Glomerular visceral epithelial cell (primary cell): ENCODE measurements around the gene B4GALT1.

Experiments
- DNase-seq: peaks from one replicate; pipeline ENCODE4 v3.0.0-alpha.2; 2016; ENCODE audit errors: extremely low spot score

The B4GALT1 gene

DNA sequence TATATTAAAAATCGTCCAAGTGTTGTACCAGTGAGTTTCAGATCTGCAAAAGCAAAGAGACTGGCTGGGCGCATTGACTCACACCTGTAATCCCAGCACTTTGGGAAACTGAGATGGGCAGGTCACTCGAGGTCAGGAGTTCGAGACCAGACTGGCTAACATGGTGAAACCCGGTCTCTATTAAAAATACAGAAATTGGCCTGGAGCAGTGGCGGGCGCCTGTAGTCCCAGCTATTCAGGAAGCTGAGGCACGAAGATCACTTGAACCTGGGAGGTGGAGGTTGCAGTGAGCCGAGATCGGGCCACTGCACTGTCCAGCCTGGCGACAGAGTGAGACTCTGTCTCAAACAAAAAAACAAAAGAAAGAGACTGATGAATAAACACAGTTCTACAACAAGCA lies 18.3 kb upstream of the B4GALT1 start:
- DNase-seq: no peak

DNA sequence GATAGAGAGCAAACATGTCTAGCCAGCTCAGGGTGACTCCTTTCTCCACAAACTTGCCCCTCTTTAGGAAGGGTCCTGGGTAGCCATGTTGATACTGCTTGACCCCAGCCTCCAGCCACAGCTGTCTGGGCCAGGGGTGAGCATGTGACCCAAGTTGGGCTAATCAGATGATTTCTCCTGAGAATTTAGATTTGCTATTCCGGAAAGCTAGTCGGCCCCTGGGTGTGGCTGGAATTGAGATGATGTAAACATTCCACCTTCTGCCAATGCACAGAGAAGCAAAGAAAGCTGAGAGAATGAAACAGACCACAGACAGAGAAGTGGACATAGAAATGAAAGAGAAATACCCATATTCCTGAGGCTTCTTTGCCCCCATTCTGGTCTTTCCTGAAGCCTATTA lies 17.8 kb upstream of the B4GALT1 start:
- no peak for DNase-seq

DNA sequence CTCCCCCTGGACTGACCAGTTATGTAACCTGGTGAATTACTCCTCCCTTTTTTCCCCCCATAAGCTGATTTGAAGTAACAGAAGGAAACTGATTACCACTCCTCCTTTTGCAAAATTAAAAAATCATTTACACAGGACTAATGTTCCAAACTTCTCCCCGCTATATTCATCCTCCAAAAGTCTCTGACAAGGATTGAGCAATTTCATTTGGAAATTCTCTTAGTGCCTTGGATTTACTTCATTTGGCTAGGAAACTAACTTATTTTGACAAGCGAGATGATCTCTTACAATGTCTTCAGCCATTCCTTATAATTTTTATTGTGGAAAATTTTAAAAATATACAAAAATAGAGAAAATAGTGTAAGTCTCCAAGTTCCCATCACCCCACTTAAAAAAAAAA lies 15.4 kb upstream of the B4GALT1 start:
- DNase-seq: no peak

DNA sequence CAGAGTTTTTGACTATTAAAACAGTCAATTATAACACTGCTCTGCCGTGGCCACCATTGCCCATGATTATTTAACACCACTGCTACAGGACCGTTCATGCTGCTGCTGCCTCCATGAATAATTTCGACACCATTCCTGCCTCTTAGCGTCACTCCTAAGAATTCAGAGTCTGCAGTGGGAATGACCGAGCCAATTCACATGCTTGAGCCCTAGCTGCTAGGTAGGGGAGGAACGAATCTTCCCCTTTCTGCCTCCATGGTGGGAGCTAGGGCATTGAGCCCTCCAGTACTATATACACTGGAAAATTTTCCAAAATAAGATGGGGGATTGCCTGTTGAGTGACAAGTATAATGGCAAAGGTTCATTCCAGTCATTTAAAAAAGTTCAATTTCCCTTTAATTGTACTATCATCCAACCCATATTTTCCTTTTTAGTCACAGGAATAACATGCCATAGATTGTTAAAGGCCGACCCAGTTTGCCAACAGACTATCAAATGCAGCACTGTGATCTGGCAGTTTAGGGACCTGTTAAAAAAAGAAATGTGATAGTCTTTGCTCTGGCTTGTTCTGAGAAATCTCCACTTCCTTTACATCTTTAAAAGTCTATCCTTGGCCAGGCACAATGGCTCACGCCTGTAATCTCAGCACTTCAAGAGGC lies 13.5 kb upstream of the B4GALT1 start:
- no peak for DNase-seq

DNA sequence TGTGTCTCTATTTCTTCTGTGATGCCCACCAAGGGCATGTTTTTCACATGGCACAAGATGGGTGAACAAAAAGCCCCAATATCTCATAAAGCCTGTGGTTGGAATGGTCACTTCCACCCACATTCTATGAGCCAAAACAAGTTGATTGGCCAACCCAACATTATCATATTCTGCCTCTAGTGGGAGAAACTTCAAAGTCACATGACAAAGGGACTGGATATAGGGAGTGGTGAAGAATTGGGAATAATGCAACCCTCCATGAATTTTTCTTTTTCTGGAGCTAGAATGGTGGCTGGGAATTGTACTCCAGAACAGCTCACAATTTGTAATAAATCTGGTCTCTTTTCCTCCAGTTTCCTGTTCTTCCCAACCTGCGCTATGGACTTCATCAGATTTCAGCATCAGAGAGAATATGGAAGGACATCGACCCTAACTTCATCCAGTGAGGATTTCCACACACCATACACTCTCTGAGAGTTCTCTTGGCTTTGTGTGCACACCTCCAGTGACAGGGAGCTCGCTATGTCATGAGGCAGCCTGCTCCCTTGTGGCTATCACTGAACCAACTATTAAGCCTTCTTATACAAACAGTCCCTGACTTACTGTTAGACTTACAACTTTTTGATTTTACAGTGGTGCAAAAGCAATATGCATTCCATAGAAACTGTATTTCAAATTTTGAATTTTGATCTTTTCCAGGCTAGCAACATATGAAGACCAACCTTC lies 12.0 kb upstream of the B4GALT1 start:
- DNase-seq: no peak

DNA sequence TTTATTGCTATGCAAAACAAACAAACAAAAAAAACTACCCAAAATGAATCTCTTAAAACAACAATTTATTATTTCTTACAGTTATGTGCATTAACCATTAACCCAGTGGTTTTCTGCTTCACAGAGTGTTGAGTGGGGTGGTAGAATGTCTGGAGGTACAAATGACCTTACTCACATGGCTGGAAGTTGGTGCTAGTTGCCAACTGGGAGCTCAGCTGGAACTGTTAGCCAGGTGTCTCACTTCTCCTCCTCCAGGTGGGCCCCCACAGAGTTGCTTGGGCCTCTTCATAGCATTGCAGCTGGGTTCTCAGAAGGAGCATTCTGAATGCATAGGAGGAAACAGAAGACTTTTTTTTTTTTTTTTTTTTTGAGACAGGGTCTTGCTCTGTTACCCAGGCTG lies 10.5 kb upstream of the B4GALT1 start:
- DNase-seq: peak; percentile 92

DNA sequence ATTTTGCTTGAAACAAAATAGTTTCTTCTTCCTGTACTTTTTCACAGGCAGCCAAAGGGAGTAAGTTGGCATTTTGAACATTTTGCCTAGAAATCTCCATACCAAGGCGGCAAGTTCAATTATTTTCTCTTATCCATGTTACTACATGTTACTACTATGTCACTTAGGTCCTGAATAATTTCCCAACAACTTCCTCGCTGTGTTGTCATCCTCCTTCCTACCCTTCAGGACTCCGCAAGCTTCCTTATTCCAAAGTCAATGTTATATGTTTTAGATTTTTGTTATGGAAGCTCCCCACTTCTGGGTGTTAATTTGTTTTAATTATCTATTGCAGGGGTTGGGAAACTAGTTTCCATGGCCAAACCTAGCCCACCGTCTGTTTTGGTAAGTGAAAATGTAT lies 9.9 kb upstream of the B4GALT1 start:
- no peak for DNase-seq

DNA sequence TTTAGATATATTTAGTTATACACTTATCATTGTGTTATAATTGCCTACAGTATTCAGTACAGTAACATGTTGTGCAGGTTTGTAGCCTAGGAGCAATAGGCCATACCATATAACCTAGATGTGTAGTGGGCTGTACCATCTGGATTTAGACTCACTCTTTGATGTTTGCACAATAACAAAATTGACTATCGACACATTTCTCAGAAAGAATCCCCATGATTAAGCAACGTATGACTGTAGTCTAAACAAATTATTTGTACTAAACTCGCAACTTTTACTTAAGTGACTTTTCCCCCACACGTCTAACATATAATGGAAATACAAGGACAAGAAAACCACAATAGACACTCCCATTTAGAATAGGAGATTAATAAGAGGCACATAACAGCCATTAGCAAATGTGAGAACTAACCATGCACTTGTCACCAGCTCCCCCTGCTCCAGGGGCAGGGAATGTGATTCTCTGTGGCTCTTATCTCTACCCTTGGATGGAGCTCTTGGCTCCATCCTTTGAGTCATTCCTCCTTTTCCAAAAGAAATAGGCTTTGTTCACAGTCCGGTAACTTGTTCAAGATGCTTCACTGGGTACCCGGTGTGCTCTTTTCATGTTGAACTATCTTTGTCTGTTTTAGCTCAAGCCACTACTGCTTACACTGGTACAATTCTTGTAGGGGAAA lies 8.7 kb upstream of the B4GALT1 start:
- peak; percentile 48 for DNase-seq

DNA sequence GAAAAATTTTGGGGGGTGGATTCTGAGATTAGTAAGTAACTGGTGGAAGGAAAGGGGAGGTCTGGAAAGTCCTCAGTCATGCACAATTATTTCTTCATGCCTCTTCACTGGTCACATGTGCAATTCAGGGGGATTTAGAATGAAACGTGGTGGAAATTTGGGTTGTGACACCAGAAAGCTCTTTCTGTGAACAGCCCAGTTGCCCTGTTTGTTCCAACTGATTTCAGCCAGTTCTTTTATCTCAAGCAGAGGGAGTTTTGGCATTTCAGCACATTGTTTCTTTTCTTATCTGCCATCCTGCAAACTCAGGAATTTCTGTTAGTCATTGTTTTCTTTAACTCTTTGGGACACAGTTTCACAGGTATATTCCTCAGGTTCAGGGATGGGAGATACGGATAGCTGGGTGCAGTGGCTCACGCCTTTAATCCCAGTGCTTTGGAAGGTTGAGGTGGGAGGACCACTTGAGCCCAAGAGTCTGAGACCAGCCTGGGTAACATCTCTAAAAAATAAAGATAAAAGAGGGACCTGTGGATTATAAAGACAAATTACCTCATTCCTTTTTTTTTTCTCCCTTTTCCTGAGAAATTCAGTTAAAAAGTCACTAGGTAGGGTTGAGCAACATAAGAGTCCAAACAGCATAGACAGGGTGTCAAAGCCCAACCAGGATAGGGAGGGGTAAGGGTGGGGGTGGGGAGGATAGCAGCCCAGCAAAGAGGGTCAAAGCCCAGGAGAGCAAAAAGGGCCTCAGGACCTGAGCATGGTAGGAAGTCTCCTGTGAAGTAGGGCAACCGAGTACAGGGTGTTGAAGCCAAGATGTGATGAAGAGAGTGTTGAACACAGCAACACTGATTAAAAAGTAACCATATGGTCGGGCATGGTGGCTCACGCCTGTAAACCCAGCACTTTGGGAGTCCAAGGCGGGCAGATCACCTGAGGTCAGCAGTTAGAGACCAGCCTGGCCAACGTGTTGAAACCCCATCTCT lies 5.4 kb upstream of the B4GALT1 start:
- peak; percentile 37 for DNase-seq

DNA sequence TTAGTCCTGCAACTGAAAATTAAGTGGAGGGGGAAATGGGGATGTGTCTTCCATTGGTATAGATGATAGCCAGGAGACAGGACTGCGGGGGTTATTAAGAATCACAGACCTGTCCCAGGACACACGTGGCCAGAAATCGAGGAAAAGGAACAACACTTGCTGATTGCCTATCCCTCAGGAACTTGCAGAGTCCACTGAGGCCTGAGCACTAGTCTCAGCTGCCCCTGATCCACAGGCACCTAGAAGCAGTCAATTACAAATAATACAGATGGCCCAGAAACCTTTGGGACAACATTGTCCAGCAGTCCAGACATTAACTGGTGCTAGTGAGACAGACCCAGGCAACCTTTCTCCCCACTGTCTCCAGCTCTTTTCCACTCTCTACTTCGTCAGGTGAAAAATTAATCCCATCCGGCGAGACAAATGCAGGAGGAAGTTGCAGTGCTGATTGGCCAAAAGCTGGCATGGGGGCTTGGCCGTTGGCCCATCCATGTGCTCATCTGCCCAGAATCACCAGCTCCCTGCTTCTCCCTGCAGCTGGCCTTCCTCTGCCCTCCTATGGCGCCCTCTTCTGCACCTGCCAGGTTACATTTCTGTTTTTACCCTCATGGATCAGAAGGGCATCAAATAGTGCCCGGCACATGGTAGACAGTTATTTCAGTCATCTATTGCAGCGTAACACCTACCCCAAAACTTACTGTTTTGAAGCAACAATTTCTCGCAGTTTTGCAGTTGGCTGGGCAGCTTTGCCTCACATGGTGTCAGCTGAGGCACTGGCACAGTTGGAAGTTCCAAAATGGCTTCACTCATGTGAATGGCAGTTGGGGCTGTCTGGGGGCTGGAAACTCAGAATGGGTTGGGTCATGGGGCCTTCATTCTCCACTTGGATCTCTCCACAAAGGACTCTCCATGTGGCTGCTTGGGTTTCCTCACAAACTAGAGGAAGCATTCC lies 3.6 kb upstream of the B4GALT1 start:
- DNase-seq: peak; percentile 71

DNA sequence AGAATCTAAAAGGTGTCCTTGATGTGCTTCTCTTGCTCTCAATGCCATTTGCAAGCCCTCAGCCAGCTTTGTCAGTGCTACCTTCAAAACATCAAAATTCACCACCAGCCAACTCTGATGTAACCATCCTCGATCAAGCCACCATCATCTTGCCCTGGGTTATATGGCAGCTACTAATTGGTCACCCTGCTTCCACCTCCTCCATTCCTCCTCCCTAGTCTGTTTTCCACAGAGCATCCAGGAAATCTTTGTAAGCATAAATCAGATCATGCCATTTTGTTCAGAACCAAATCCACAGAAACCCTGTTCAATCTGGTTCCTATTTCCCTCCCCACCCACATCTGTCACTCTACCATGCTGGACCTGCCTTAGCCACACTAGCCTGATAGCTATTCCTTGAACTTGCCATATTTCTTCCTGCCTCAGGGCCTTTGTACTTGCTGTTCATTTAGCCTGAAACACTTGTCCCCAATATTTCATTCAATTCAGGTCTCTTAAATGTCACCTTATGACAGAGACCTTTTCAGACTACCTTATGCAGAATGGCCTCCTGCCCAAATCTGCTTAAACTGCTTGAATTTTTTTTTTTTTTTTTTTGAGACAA lies 1.9 kb upstream of the B4GALT1 start:
- DNase-seq: no peak

DNA sequence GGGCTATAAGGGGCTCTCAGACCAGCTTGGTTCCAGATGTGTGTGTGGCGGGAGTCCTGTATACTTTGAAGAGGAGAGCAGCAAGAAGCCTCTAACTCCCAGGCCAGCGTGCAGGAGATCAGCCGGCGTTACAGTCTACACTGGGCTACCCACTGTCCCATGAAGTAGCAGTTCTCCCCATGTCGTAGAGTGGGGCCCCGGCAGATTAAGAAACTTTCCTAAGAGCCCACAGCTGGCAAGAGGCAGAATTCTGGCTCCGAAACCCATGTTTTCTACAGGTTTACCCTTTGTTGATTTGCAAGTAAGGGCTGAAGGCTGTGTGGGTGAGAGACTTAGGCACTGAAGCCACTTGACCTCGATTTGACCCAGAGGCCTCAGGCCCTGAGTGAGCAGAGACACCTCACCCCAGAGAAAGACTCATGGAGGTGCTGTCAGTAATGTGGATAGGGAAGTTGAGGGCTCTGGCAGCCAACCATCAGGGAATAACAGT lies 881 bp upstream of the B4GALT1 start:
- no peak for DNase-seq

DNA sequence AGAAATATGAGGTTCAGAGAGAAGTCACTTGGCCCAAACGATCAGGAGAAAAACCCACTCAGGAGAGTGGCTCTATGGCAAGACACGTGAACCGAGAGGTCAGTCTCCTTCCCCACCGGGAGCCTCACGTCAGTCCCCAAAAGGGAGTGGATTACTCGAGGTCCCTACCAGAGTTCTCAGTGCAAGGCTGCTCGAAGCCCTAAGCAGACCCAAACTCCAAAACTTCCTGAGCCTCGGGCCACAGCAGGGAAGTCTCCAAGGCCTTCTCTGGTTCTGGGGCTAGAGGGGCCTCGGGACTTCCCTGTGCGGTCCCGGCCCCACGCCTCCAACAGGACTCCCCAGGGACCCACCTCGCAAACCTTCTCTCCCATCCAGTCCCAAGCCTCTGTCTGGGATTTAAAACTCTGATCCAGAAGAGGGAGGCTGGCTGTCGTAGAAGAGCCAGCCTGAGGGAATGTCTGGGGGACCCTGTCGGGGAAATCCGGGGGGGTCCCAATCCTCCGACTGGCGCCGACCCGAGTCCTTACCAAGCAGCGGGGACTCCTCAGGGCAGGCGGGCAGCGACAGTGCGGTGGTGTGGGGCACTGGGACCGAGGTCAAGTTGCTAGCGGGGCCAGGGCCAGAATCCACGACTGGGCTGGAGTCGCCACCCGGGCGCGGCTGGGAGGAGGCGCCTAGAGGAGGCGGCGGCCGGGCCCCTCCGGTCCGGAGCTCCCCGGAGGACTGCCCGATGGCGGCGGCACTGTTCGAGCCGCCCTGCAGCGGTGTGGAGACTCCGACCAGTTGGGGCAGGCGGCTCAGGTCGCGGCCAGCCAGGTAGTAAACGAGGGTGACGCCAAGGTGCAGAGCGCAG lies 679 bp downstream of the B4GALT1 start:
- peak; percentile 23 for DNase-seq

DNA sequence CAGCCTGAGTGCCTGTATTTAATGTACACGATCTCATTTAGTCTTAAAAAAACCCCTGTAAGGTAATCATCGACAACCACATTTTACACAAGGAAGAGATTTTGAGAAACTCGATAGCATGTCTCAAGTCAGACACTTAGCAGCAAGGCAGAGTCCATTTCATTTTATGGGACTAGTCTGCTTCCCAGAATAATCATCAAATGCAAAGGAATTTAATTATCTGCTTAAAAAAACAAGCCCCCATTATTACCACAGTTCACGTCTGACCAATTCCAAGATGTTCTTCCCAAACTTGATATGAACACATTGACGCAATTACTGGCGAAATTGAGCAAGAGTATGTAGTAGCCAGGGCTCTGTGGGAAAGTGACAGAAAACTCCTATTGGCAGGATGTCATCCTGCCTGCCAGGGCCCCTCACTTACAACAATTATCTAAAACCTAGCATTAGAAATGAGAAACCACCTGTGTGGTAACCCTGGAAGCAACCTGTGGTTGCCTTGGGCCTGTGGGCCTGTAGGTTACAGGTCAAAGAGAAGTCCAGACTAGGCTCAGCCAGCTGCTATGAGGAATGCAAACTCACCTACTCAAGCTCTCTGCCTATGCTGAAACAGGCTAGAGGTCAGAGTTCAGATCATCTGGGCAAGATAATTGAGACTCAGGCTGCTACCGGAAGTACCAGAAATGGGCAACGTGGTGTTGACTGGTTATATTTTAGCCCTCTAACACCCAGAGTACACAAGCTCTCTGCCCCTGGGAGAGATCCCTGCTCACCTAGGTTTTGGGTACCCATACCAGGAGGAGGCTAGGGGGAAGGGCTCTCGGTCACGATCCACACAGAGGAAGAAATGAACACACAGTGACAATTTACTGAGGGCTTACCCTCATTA lies 1.6 kb downstream of the B4GALT1 start:
- peak; percentile 63 for DNase-seq

DNA sequence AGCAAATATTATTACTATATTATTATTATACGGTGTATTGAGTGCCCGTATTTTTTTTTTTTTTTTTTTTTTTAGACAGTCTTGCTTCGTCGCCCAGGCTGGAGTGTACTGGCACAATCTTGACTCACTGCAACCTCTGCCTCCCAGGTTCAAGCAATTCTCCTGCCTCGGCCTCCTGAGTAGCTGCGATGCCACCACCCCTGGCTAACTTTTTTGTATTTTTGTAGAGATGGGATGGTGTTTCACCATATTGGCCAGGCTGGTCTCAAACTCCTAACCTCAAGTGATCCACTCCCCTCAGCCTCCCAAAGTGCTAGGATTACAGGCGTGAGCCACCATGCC lies 2.2 kb downstream of the B4GALT1 start:
- DNase-seq: peak; percentile 33

DNA sequence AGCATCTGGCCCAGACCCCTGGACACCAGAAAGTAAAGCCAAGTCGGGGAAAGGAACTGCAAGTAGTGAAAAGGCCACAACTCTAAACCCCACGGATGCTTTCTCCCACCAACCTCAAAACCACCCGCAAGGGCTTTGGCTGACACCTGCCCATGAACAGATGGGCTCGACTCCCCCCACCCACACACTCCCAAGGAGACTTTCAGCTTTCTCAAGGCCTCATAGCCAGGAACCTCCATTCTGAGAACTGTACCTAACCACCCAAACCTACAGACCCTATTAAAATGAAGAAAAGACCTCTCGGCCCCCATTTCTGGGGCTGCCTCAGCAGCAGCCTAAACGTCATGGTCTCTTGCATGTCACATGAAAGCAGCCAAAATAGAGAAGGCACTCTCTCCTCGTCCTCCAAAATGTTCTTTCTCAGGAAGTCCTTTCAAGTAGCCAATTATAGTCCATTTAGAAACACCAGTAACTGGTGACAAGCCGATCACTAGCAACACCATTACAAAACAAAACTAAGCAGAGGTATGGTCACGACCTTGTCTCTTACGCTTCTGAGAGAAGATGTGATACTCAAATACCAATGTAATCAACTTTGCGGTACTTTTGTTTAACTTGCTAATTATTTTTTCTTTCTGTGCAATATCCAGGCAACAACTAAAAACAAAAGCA lies 2.9 kb downstream of the B4GALT1 start:
- peak; percentile 22 for DNase-seq

DNA sequence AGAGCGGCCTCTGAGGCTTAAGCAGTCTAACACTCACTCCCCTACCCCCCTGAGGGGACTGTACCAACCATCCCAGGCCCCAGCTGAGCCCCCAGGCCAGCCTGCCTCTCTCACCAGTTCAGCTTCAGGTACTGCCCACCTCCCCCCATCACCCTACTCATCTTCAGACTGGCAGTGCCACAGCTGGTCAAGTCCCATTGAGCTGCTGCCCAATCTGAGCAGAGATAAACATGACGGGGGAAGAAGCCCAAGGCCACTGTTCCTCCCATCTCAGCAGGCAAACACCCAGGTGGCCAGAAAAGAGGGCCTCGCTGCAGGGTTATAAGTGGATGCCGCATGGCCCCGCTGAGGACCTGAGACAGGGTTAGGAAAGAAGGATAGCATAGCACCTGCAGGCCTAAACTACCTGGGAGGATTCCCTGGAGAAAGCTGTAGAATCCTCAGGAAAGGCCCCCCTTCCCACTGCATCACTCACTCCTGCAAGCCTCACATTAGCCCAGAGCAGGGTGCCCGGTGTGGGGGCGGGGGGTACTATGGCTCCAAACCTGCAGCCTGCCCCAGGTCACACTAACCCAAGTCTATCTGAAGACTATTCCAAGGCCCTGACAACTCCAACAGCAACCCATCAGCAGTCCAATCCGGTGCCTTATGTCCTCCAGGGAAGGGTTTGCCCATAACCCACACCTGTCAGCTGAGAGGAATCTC lies 3.6 kb downstream of the B4GALT1 start:
- no peak for DNase-seq
